ENCODE measurements around the gene POR. TPM values are rescaled to one million over a fixed set of nuclear protein-coding genes. Genes with fewer than 3 reads are reported as not detected.

The POR gene
- total and polyA plus RNA-seq, 2 of the 13 experiments (the other 11 are each of a cell fraction or from before 2014, with no cell fraction given) = 145 to 266 TPM

GRCh38 chr7:75962607-75963380 lies 47.8 kb downstream of the POR start (continued):
- TF ChIP-seq PRDM10 (CRISPR knock-in tag; IDR thresholded peaks at IDR 0.05; ENCODE audit: low read depth) (no peak), PCBP2 (optimal IDR thresholded peaks at IDR 0.05; ENCODE audit: low read depth, low read length, poor library complexity, severe bottlenecking) (no peak), ZNF607 (CRISPR knock-in tag; IDR thresholded peaks at IDR 0.05; ENCODE audit: borderline replicate concordance) (no peak), KLF16 (CRISPR knock-in tag; IDR thresholded peaks at IDR 0.05) (no peak; a peak in 1 of 4 replicates), YEATS2 (CRISPR knock-in tag; IDR thresholded peaks at IDR 0.05; ENCODE audit: borderline replicate concordance) (no peak), ZNF83 (CRISPR knock-in tag; IDR thresholded peaks at IDR 0.05; ENCODE audit: borderline replicate concordance) (no peak), ZBTB34 (CRISPR knock-in tag; IDR thresholded peaks at IDR 0.05) (no peak), ZBTB7B (CRISPR knock-in tag; IDR thresholded peaks at IDR 0.05) (peak; percentile 97), HNRNPUL1 (IDR thresholded peaks at IDR 0.05; ENCODE audit: low read depth, low read length) (no peak), MAFG (CRISPR knock-in tag; IDR thresholded peaks at IDR 0.05) (no peak), PRDM15 (CRISPR knock-in tag; IDR thresholded peaks at IDR 0.05) (peak; percentile 92), ZNF296 (CRISPR knock-in tag; conservative IDR thresholded peaks at IDR 0.05) (no peak), NCOA2 (CRISPR knock-in tag; IDR thresholded peaks at IDR 0.05) (peak; percentile 94), JUND (CRISPR knock-in tag; IDR thresholded peaks at IDR 0.05) (no peak), SALL2 (CRISPR knock-in tag; IDR thresholded peaks at IDR 0.05) (no peak), ZNF580 (CRISPR knock-in tag; IDR thresholded peaks at IDR 0.05; ENCODE audit: borderline replicate concordance, low read depth) (no peak), ZNF678 (CRISPR knock-in tag; IDR thresholded peaks at IDR 0.05) (no peak), RARA (CRISPR knock-in tag; IDR thresholded peaks at IDR 0.05) (peak; percentile 83)
